Measurements from ENCODE around the gene HOXB3. TPM values are rescaled to one million over a fixed set of nuclear protein-coding genes. Genes with fewer than 3 reads are reported as not detected.

The HOXB3 gene
- total RNA-seq, 1 donor from 2014 or later = 0.57 TPM

GRCh38 chr17:48577946-48578615, 12.0 kb downstream of the HOXB3 start, which contains the start of gene HOXB4:
Gene HOXB4, minus strand, starts transcription at chr17:48578350. Its CDS starts 31 bp downstream, at chr17:48578319.
- no peak for TF ChIP-seq CTCF (IDR thresholded peaks at IDR 0.05)

DNA sequence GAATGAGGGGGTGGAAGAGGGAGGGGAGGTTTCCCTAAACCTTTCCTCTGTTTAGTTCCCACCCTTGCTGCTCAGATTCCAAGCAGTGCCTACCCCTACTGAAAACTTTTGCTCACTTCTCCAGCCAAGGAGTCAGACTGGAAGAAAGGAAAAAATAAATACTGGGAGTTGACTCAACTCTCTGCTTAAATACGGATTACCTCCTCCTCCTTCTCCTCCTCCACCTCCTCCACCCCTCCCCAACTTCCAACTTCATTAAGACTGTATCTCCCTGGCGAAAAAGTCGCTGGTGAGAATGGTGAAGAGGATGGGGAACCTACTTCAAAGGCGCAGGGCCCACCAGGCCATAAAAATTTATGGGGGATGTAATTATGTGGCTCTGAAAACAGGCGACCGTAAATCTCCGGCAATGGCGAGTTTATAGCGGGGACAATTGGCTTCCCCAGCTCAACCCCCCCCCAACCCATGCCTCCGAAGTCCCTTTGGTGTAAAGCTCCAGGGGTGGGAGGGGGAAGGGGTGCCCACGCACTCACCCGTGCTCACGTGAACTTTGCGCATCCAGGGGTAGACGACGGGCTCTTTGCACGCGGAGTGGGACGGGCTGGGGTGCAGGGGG, 12.6 kb downstream of the HOXB3 start:
- H3K9me3 Mint-ChIP-seq (ENCODE audit: low read depth) = no peaks in the 10 kb centered on the region
- H3K27me3 Mint-ChIP-seq (ENCODE audit: low read depth) = peaks cover 84% of the 10 kb centered on the region
- no peak overlapping the region for H3K4me3 Mint-ChIP-seq (ENCODE audit: unreplicated experiment)
- H3K27ac Mint-ChIP-seq (ENCODE audit: unreplicated experiment) = no peak overlapping the region
- peaks cover 4% of the 10 kb centered on the region for H3K36me3 Mint-ChIP-seq (ENCODE audit: low read depth)
- no peak for TF ChIP-seq CTCF (IDR thresholded peaks at IDR 0.05)
- DNase-seq (ENCODE audit: low spot score) = no peak
- H3K4me1 Mint-ChIP-seq (ENCODE audit: low read depth) = peaks cover 3% of the 10 kb centered on the region

More at GRCh38 chr17:48577946-48578615, 12.0 kb downstream of the HOXB3 start, which contains the start of gene HOXB4:
- Mint-ChIP-seq H3K27me3 (ENCODE audit: low read depth) (peaks cover 84% of the 10 kb centered on the region), H3K27ac (ENCODE audit: unreplicated experiment) (no peak within 1 kb of the TSS), H3K9me3 (ENCODE audit: low read depth) (no peaks in the 10 kb centered on the region), H3K36me3 (ENCODE audit: low read depth) (peaks cover 4% of the 10 kb centered on the region), H3K4me3 (ENCODE audit: unreplicated experiment) (no peak within 1 kb of the TSS), H3K4me1 (ENCODE audit: low read depth) (peaks cover 5% of the 10 kb centered on the region)
- DNase-seq (ENCODE audit: low spot score) = no peak

DNA sequence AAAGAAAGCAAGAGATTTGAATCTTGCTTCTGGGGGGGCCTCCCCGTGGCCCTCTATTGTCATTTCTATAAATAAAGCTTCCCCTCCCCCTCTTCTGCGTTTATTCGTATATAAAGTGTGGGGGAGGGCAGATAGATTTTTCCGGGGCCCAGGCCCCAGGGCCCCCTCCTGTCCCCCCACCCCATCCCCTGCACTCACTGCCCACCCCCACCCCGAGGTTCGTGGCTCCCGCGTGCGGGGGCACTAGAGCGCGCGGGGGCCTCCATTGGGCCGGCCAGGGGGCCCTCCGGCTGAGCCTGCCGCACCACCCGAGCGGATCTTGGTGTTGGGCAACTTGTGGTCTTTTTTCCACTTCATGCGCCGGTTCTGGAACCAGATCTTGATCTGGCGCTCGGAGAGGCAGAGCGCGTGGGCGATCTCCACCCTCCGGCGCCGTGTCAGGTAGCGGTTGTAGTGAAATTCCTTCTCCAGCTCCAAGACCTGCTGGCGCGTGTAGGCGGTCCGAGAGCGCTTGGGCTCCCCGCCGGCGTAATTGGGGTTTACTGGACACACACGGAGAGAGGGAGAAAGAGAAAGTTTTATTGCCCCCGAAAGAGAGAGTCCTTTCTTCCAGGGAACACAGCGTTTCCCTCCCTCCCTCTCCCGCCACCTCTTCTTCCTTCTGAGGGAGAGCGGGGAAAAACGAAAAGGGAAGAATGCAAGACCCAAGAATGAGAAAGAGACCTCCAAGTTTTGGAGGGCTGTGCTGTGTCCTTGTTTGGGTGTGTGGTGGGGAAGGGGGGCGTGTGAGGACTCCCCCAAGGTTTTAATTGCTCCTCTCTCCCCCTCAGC, 13.3 kb downstream of the HOXB3 start:
- H3K36me3 Mint-ChIP-seq (ENCODE audit: low read depth) = peaks cover 4% of the 10 kb centered on the region
- TF ChIP-seq CTCF (IDR thresholded peaks at IDR 0.05) = no peak
- no peaks in the 10 kb centered on the region for H3K4me1 Mint-ChIP-seq (ENCODE audit: low read depth)
- H3K9me3 Mint-ChIP-seq (ENCODE audit: low read depth) = no peaks in the 10 kb centered on the region
- no peak for DNase-seq (ENCODE audit: low spot score)
- H3K27ac Mint-ChIP-seq (ENCODE audit: unreplicated experiment) = no peak overlapping the region
- H3K4me3 Mint-ChIP-seq (ENCODE audit: unreplicated experiment) = no peak overlapping the region
- peaks cover 86% of the 10 kb centered on the region for H3K27me3 Mint-ChIP-seq (ENCODE audit: low read depth)

DNA sequence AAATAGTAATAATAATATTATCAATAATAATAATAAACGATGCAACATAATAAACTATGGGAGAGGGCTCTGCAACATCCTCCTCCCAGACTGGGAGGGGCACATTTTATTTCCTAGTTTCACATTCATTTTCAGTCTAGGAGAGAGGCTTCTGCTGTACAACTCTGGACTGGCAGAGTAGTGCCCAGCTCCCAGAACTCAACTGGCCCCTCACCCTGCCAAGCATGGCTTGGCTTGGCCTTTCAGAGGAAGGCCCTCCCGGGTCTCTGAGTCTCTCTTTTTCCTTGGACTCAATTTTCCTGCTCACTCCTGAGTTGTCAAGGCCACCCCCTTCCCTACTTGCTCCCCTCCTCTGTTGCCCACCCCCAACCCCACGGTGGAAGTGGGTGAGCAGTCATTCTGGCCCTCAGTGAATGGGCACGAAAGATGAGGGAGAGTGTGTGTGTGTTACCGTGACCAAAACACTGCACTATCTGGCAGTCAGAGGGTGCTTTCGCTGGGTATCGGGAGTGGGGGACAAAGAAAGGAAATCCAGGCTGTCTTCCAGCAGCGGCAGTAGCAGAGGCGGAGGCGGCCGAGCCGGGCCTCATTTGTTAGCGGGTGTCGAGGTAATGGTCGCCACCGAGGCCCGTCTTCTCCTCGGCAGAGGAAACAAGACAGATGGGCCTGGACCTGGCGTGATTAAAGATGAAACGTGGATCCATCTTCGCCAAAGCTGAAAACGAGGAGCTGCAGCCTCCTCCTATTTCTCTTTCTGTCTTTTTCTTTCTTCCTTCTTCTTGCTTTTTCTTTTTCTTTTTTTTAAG, 14.2 kb downstream of the HOXB3 start:
- peaks cover 4% of the 10 kb centered on the region for H3K36me3 Mint-ChIP-seq (ENCODE audit: low read depth)
- no peaks in the 10 kb centered on the region for H3K4me1 Mint-ChIP-seq (ENCODE audit: low read depth)
- peaks cover 86% of the 10 kb centered on the region for H3K27me3 Mint-ChIP-seq (ENCODE audit: low read depth)
- no peak for DNase-seq (ENCODE audit: low spot score)
- no peaks in the 10 kb centered on the region for H3K9me3 Mint-ChIP-seq (ENCODE audit: low read depth)
- no peak overlapping the region for H3K27ac Mint-ChIP-seq (ENCODE audit: unreplicated experiment)
- H3K4me3 Mint-ChIP-seq (ENCODE audit: unreplicated experiment) = no peak overlapping the region
- no peak for TF ChIP-seq CTCF (IDR thresholded peaks at IDR 0.05)
